NCI-H1417 treated with DMSO at 0.1 percent for 48 hours (cell line): ENCODE measurements around the gene ABCA7.
"Not testable (repeated sequence)": the region's sequence is repeated elsewhere in the genome, so short reads cannot be mapped to it uniquely, and the experiment has no call there.

Source experiments
- DNase-seq: peaks from one replicate; lab custom pipeline; 2025; lab: John Stamatoyannopoulos, UW

Gene ABCA7

DNA sequence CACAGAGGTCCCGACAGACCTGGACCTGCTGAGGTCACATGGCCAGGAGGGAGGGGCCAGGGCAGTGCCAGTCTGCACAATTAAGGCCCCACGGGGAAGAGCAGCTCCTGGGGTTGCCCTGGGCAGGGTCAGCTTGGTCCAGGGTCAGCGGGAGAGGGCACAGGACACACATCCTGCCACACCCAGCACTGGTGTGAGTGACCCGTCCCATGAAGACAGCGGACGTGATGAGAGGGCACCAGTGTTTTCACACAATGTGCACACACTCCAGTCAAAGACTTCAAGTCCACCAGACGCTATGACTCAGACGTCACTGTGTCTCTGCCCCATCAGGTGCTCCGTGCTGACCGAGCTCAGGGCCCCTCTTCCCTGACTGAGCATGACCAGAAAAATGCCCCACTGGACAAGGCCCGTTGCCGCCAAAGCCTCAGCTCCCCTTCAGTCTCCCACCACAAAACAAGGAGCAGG lies 23.2 kb upstream of the ABCA7 start:
- DNase-seq = no peak

DNA sequence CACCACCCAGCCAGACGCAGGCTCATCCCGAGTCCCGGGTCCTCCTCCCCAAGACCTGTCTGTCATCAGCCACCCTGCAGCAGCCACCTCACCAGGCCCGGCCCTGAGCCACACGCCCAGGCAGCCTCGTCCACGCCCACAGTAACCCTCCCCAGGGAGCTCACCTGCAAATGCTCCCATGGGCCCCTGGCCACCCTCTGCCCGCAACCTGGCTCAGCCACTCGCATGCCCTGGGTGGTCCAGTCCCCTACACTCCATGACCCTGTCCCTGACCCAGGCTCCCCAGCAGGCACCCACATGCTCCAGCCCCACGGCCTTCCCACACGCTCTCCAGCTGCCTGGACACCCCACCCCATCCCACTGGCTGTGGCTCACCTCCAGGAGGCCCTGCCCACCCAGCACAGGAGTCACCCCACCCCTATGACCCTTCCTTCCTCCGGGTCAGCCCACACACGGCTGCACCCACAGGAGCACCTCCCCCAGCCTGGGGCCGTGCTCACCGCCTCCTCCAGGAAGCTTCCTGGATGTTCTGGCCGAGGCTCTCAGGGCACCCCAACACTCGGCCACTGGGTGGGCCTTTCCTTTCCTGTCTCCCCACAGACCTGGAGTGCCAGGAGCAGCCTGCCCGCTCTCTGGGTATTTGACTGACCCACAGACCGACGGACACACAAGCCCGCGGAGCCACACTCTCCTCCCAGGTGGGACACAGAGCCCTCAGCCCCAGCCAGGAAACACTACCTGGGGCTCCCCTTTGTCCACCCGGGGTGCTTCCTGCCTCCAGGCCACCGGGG lies 22.6 kb upstream of the ABCA7 start:
- no peak for DNase-seq

DNA sequence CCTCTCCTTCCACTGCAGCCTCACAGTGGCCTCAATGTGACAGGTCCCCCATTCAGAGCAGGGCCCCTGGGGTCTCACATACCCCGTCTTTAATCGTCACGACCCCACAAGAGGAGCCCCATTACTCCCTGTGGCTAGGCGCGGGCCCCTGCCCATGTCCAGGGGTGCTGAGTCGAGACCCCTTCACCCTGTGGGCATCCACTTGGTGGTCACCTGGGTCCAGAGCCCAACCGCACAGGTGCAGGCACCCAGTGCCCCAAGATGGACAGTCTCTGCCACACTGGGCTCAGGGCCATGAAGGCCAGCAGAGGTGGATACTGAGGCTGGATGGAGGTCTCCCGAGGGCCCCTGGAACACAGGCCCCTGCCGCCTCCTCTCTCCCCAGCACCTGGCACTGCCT lies 22.0 kb upstream of the ABCA7 start:
- no peak for DNase-seq

DNA sequence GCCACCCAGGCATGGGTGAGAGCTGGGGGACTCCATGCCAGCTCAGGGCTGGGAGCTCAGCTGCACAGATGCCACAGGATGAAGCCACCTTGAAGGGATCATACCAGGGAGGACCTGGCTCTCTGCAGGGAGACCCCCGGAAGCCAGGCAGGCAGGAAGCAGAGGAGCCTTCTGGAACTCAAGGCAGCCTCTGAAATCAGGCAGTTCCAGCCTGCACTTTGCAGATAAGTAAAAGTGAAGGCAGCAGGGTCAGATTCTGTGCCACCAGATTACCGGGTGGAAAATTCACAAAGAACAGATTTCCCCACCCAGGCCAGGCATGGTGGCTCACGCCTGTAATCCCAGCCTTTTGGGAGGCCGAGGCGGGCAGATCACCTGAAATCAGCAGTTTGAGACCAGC lies 21.5 kb upstream of the ABCA7 start:
- DNase-seq = no peak

DNA sequence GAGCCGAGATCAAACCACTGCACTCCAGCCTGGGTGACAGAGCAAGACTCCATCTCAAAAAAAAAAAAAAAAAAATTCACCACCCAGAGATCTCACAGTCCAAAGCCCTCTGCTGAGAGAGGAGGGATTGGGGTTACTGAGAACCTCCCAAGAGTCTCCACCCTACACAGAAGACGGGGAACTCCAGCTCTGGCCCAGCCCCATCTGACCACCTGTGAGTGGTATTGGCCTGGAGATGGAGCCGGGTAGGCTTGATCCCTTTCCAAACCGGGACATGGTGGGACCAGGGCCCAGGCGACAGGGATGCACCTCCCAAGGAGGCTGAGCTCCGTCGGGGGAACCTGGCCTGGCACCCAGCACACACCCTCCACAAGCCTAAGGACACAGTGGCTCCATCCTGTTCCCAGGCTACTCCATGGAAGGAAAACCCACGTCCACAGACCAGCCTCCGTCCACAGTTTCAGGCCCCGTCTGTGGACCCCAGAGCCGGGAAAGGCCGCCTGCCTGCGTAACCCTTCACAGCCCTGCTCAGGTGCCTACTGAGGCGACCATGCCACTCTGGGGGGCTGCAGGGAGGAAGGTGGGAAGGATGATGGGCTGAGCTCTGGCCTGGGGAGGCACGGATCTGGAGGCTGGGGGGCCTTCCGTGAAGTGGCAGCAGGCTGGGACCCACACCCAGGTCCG lies 20.8 kb upstream of the ABCA7 start:
- DNase-seq = no peak

DNA sequence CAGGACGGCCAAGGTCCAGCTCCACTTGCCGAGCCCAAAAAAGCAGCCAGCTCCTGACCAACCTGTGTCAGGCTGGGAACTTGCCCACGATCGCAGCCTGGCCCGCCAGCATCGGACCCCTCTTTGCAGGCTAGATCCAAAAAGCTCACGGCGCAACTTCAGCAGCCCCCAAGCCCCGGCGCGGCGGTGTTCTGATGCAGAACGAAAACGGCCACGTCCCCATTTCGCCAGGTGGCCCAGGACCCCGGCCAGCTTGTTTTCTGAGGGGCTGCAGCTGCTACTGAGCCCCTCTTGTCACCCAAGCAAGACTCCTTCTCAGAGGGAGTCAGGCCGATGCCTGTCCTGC lies 20.3 kb upstream of the ABCA7 start:
- DNase-seq = no peak

DNA sequence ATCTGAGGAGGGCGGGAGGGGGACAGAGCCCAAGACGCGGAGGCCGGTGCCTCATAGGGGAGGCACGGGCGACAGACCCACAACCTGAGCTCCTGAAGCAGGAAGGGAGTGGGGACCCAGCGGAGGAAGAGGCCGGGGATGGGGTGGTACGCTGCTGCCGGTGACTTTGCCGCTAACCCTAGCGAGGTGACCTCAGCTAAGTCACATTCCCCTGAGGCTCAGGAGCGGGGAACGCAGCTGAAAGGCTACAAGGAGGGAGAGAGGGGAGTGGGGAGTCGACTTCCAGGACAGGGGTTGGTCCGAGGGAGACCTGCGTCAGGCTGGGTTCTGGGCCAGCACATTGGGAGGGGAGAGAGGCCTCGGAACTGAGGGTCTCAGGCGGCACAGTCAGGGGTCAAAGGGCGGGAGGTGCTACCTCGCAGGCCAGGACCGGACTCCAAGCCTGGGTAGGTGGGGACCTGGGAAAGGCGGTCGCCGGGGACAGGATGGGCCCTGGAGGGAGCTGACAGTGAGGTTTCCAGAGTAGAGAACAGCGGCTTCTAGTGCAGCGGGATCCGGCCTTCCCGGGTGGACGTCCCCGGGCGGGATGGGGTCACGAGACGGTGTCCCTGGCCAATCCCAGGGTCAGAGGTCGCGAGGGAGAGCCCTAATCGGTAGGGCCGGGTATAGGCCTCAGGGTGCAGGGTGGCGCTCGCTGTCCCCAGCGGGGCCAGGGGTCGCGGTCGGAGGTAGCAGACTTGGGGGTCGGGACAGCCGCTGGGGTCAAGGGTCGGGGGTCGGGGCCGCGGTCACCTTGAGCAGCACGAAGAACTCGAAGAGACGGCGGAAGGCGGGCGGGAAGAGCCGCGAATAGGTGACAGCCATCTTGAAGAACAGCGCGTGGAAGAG lies 19.7 kb upstream of the ABCA7 start:
- no peak for DNase-seq

DNA sequence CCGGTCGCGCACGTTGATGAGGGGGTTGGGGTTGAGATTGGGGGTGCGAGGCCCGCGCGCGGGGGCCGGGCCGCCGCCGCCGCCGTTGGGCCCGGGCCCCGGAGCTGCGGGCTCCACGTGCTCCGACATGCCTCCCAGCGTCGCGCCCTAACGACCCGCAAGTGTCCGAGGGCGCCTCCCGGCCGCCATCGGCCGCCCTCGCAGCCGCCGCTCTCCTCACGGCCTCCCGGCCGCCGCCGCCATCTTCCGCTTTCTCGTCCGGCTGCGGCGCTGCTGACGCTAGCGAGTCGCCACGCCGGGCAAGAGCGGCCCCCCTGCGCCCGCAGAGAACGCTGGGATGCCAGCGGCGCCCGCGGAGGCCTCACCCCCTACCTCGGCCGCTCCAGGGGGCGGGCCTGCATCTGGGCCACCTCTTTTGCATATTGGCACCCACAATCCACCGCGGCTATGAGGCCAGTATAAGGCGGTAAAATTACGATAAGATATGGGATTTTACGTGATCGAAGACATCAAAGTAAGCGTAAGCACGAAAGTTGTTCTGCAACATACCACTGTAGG lies 19.0 kb upstream of the ABCA7 start, which contains the start of gene TMEM259:
TMEM259 (minus strand) TSS at position 256 of the 558 bp plus-strand sequence; CDS start at position 129, 127 bp downstream.
- DNase-seq = peak; percentile 100

DNA sequence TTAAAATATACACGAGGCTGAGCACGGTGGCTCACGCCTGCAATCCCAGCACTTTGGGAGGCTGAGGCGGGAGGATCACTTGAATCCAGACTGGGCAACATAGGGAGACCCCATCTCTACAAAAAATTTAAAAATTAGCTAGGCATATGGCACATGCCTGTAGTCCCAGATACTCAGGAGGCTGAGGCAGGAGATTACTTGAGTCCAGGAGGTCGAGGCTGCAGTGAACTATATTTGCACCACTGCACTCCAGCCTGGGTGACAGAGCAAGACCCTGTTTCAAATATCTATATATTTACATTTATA lies 16.1 kb upstream of the ABCA7 start:
- not testable (repeated sequence) for DNase-seq

DNA sequence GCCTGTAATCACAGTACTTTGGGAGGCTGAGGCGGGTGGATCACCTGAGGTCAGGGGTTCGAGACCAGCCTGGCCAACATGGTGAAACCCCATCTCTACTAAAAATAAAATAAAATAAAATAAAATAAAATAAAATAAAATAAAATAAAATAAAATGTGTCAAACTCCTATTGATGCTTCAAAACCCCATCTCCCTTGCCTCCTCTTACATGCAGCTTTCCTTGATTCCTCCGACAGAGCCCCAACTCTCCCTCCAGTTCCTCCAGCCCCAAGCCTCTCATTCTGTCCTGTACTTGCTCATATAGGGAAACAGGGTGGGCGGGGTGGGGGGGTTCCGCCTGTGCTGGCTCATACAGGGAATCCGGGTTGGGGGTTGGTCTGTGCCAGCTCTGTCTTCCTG lies 14.8 kb upstream of the ABCA7 start:
- not testable (repeated sequence) for DNase-seq

DNA sequence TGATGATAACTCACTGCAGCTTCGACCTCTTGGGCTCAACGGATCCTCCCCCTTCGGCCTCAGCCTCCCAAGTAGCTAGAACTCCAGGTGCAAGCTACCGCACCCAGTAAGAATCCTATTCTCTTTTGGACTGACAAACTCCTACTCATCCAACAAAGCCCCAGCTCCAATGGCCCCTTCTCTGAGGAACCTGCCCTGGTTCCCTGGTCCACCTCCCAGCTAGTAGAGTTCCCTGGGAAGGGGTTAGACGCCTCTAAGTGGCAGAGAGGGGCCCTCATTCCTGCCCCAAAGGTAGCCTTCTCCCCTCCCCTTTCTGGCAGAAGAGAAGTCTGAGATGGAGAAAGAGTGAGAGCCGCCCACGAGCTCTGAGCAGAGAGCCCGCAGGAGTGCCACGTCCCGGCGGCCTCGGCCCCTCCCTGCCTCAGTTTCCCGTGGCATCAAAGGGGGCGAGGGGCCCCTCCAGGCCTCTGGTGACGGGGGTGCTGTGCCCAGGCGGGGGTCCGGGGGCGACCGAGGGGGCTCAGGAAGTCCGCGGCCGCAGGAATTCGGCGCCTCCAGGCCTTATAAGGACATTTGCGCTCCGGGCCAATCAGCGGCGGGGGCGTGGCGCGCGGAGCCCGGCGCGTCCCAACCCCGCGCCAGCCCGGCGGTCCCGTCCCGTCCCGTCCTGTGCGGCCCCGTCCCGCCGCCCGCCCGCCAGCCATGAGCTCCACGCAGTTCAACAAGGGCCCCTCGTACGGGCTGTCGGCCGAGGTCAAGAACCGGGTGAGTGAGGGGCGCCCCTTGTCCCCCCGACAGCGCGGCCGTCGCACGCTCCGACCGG lies 13.7 kb upstream of the ABCA7 start, which contains the start of gene CNN2:
CNN2 (plus strand) TSS at position 649 of the 823 bp plus-strand sequence; CDS start at position 703, 54 bp downstream.
- no peak for DNase-seq

DNA sequence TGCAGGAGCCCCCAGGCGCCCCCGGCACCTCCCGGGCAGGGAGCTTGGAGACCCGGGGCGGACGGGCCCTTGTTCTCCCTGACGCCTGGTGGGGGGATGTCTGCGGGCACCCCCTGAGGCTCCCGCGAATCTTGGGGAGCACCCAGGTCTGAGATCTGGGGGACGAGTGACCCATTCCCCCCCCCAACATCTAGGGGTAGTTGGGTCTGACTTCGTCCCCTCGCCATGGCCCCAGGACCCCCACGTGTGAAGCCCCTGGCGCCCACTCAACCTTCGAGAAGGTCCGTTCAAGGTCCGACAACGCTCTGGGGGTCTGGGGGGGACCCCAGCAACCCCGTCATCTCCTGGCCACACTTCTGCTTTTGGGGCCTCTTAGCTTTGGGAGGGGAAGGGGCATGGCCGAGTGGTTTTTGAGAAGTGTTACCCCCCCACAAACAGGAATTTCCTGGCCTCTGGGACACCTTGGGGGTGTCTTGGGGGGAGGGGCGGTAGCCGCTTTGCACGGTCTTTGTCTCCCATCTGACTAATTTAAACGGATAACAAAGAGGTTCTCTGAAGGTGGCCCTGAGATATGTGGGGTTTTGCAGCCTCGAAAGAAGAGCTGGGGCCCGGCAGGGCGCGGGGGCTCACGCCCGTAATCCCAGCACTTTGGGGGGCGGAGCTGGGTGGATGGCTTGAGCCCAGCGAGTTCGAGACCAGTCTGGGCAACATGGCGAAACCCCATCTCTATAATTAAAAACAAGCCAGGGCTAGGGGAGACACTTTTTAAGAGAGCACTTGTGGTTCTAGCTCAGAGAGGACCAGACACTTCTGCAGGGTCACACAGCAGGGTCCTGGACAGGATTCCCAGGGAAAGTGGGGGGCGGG lies 12.9 kb upstream of the ABCA7 start:
- DNase-seq = no peak

DNA sequence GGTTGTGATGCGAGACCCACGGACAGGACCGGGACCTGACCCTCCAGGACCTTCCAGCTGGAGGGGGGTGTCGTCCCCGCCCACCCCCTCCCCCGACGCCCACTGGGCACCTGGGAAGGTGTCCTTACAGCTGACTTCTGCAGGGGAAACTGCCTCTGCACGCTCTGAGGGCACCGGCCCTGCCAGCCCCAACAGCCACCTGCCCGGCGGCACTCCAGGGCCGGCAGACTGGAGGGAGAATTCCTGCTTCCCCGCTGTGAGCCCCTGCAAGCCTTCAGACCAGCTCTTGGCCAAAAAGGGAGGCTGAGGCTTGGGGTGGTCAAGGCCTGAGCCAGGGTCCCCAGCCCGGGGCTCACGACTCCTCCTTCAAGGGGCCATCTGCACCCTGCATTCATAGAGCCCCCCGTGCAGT lies 12.3 kb upstream of the ABCA7 start:
- no peak for DNase-seq

DNA sequence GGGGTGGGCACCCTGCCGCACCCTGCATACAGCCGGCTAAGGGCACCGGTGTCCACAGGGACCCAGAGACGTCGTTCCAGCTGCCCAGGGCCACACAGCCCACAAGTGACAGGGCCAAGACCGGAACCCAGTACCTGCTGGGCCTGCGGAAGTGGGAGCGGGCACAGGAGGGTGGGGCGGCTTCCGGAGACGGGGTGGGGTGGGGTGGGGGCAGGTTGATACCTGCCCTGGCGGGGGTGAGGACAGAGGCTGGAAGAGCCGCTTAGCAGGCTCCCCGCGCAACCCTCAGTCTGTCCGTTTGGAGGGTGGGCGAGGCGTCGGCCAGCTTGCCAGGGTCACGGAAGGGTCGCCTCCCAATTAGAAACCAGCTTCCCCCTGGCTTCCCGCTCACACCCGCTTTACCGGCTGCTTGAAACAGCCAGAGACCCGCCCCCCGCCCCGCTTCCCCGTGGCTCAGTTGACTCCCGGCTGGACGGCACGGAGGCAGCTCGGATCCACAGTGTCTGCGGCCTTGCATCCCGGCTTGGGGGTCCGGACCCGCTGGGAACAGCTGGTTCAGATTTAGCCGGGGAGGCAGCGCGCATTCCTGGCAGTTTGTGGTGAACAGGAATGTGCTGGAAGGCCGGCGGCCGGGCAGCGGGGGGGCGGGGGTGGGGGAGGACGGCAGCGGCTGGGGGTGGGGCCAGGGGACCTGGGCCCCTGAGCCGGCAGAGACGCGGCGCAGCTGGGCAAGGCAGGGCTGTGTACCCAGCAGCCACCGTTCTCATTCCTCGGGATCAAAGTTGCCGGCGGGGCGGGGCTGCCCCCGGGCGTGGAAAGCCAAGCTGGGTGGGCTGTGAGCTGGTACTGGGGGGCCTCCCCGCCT lies 11.6 kb upstream of the ABCA7 start:
- DNase-seq = no peak

DNA sequence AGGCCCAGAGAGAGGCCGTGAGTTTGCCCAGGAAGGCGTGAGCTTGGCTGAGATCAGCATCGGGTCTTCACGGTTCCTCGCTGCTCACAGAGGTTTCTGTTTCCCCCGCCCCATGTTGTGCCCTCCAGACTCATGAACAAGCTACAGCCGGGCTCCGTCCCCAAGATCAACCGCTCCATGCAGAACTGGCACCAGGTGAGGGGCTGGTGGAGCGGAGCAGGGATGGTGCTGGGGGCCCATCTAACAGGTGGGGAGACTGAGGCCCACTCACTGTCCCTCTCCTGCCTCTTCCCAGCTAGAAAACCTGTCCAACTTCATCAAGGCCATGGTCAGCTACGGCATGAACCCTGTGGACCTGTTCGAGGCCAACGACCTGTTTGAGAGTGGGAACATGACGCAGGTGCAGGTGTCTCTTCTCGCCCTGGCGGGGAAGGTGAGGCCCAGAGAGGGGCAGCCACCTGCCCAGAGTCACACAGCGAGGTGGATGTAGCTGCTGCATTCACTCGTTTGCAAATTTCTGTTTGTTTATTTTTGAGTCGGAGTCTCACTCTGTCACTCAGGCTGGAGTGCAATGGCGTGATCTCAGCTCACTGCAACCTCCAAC lies 7.5 kb upstream of the ABCA7 start:
- DNase-seq = no peak

DNA sequence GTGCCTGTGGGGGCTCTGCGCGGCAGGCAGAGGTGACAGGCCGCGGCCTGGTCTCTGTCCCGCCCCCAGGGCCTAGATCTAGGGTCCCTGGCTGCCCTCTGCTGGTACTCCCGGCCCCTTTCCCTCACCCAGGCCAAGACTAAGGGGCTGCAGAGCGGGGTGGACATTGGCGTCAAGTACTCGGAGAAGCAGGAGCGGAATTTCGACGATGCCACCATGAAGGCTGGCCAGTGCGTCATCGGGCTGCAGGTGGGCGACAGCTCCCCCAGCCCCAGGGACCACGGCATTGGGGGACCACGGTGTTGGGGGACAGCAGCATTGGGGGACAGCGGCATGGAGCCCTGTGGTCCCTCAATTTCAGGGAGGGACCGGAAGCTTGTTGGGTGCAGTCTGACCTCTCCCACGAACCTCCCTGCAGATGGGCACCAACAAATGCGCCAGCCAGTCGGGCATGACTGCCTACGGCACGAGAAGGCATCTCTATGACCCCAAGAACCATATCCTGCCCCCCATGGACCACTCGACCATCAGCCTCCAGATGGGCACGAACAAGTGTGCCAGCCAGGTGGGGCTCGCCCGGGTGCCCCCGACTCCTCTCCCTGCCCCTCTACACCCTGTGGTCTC lies 3.8 kb upstream of the ABCA7 start:
- no peak for DNase-seq

DNA sequence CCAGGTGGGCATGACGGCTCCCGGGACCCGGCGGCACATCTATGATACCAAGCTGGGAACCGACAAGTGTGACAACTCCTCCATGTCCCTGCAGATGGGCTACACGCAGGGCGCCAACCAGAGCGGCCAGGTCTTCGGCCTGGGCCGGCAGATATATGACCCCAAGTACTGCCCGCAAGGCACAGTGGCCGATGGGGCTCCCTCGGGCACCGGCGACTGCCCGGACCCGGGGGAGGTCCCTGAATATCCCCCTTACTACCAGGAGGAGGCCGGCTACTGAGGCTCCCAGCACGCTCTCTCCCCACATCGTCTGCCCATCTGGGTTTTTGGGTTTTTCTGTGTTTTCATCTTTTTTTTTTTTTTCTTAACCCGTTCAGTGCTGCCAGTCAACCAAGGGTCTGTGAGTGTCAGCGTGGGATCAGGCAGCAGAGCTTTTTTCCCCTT lies 2.3 kb upstream of the ABCA7 start:
- no peak for DNase-seq

DNA sequence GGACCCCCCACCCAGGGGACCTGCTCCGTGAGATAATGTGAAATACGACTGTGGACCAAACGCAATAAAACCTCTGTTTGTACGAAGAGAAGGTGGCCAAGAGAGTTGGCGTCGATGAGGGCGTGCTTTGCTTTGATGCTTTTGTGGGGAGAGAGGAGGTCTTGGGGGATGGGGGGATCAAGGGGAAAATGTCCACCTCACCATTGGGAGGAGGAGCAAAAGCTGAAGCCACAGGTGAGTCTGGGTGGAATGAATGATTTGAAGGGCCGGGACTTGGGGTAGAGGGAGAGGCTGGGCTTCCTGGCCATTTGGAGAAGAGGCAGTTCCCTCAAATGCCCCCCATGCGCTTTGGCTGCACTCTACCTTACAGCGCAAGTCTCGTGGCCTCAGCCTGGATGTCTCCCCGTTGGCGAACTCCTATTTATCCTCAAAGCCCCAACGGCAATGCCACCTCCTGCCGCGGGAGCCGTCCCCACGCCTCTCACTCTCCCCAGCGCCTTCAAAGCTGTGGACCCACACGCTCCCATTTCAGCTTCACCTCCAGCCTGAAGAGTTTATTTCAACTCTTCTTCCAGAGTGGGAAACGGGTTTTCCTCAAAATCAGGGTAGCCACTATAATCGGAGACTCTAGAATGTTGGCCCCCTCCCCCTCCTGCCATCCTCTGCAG lies 795 bp upstream of the ABCA7 start:
- DNase-seq = no peak
